H9 (cell line): ENCODE data around the gene RSPO1. TPM values are rescaled to one million over a fixed set of nuclear protein-coding genes. Genes with fewer than 3 reads are reported as not detected.

Experiments
- DNase-seq: peaks from one replicate; pipeline ENCODE4 v3.0.0-alpha.2; 2017
- H2AFZ ChIP-seq: one replicate; pipeline ENCODE4 v1.6.1; 2013; ENCODE audit warnings: mild to moderate bottlenecking, low read length, control low read depth, moderate library complexity
- H2AK5ac ChIP-seq: 2 replicates; pipeline ENCODE4 v1.6.1; 2013; ENCODE audit warnings: low read length, control low read depth, mixed read lengths; ENCODE audit not compliant: insufficient read length
- H2BK120ac ChIP-seq: one replicate; pipeline ENCODE4 v1.6.1; 2013; ENCODE audit warnings: low read depth, mild to moderate bottlenecking, low read length, control low read depth, inconsistent platforms; ENCODE audit not compliant: poor library complexity, severe bottlenecking
- H2BK12ac ChIP-seq: 2 replicates; pipeline ENCODE4 v1.6.1; 2013; ENCODE audit warnings: low read length, control low read depth, mixed read lengths, low read depth; ENCODE audit not compliant: insufficient read length
- H2BK15ac ChIP-seq: 2 replicates; pipeline ENCODE4 v1.6.1; 2013; ENCODE audit warnings: low read depth, low read length, control low read depth
- H2BK20ac ChIP-seq: one replicate; pipeline ENCODE4 v1.6.1; 2013; ENCODE audit warnings: low read depth, mild to moderate bottlenecking, low read length, control low read depth, inconsistent platforms; ENCODE audit not compliant: poor library complexity, severe bottlenecking
- H2BK5ac ChIP-seq: 2 replicates; pipeline ENCODE4 v1.6.1; 2013; ENCODE audit warnings: low read length, control low read depth, mixed read lengths; ENCODE audit not compliant: insufficient read length
- H3K14ac ChIP-seq: 2 replicates; pipeline ENCODE4 v1.6.1; 2013; ENCODE audit warnings: low read length, control low read depth; ENCODE audit not compliant: insufficient read depth
- H3K18ac ChIP-seq: 2 replicates; pipeline ENCODE4 v1.6.1; 2013; ENCODE audit warnings: low read depth, mild to moderate bottlenecking, mixed read lengths, low read length, control low read depth; ENCODE audit not compliant: insufficient read length
- H3K23ac ChIP-seq: 2 replicates; pipeline ENCODE4 v1.6.1; 2013; ENCODE audit warnings: low read length, control low read depth, mixed read lengths, low read depth; ENCODE audit not compliant: insufficient read length
- H3K23me2 ChIP-seq: 2 replicates; pipeline ENCODE4 v1.6.1; 2013; ENCODE audit warnings: low read depth, mild to moderate bottlenecking, mixed read lengths, low read length, control low read depth; ENCODE audit not compliant: insufficient read length, poor library complexity, severe bottlenecking
- H3K27ac ChIP-seq: 2 replicates; pipeline ENCODE4 v1.5.1; 2013; ENCODE audit warnings: low read length, control low read depth, mixed read lengths, low read depth; ENCODE audit not compliant: insufficient read length
- H3K27me3 ChIP-seq: 2 replicates; pipeline ENCODE4 v1.6.1; 2013; ENCODE audit warnings: low read length, control low read depth, inconsistent platforms; ENCODE audit not compliant: insufficient read depth
- H3K4ac ChIP-seq: 2 replicates; pipeline ENCODE4 v1.6.1; 2013; ENCODE audit warnings: low read depth, mild to moderate bottlenecking, control low read depth, inconsistent platforms, low read length, moderate library complexity
- H3K4me1 ChIP-seq: 2 replicates; pipeline ENCODE4 v1.6.1; 2013; ENCODE audit warnings: low read length, control low read depth, inconsistent platforms; ENCODE audit not compliant: insufficient read depth
- H3K4me2 ChIP-seq: 2 replicates; pipeline ENCODE4 v1.6.1; 2013; ENCODE audit warnings: low read length, control low read depth, mixed read lengths; ENCODE audit not compliant: insufficient read length, insufficient read depth
- H3K56ac ChIP-seq: 2 replicates; pipeline ENCODE4 v1.6.1; 2013; ENCODE audit warnings: low read depth, mild to moderate bottlenecking, mixed read lengths, low read length, control low read depth; ENCODE audit not compliant: insufficient read length
- H3K79me1 ChIP-seq: 2 replicates; pipeline ENCODE4 v1.6.1; 2013; ENCODE audit warnings: low read depth, mild to moderate bottlenecking, moderate library complexity, low read length, control low read depth, inconsistent platforms; ENCODE audit not compliant: insufficient read depth, poor library complexity, severe bottlenecking
- H3K79me2 ChIP-seq: 2 replicates; pipeline ENCODE4 v1.6.1; 2013; ENCODE audit warnings: low read length, control low read depth, inconsistent platforms; ENCODE audit not compliant: insufficient read depth
- H3K9ac ChIP-seq: 2 replicates; pipeline ENCODE4 v1.6.1; 2013; ENCODE audit warnings: low read length, control low read depth, mixed read lengths; ENCODE audit not compliant: insufficient read length; ENCODE audit errors: extremely low read depth
- H3K9me3 ChIP-seq: one replicate; pipeline ENCODE4 v1.6.1; 2013; ENCODE audit warnings: low read depth, low read length, inconsistent platforms; ENCODE audit not compliant: control insufficient read depth
- H3T11ph ChIP-seq: one replicate; pipeline ENCODE4 v1.6.1; 2013; ENCODE audit warnings: mild to moderate bottlenecking, low read length, control low read depth, inconsistent platforms
- H4K20me1 ChIP-seq: one replicate; pipeline ENCODE4 v1.6.1; 2013; ENCODE audit not compliant: control insufficient read depth, insufficient read length, insufficient read depth
- H4K5ac ChIP-seq: 2 replicates; pipeline ENCODE4 v1.6.1; 2013; ENCODE audit warnings: low read depth, mild to moderate bottlenecking, mixed read lengths, low read length, control low read depth; ENCODE audit not compliant: insufficient read length
- H4K8ac ChIP-seq: replicated peaks from 2 replicates; pipeline ENCODE4 v1.6.1; 2013; ENCODE audit warnings: low read length, control low read depth, mixed read lengths, low read depth; ENCODE audit not compliant: insufficient read length
- H4K91ac ChIP-seq: 2 replicates; pipeline ENCODE4 v1.6.1; 2013; ENCODE audit warnings: low read depth, mild to moderate bottlenecking, moderate library complexity, mixed read lengths, low read length, control low read depth; ENCODE audit not compliant: insufficient read length
- H3K27ac Mint-ChIP-seq, 3 experiments: 2 replicates in 2 of 3; 3 replicates in 1 of 3; pipeline ENCODE4 v1.8.0; 2020 to 2021; ENCODE audit warnings: mixed read lengths in 3 of 3, mild to moderate bottlenecking in 1 of 3, moderate library complexity in 1 of 3
- H3K27me3 Mint-ChIP-seq: 2 replicates; pipeline ENCODE4 v1.8.0; 2021; ENCODE audit warnings: low read depth, mild to moderate bottlenecking, moderate library complexity, mixed read lengths
- H3K36me3 Mint-ChIP-seq, 3 experiments: 2 replicates in 2 of 3; 3 replicates in 1 of 3; pipeline ENCODE4 v1.8.0; 2020 to 2021; ENCODE audit warnings: low read depth in 3 of 3, mixed read lengths in 3 of 3; ENCODE audit not compliant: insufficient read depth in 1 of 3
- H3K4me1 Mint-ChIP-seq, 2 experiments: 2 replicates each; pipeline ENCODE4 v1.8.0; 2020; ENCODE audit warnings: mixed read lengths in 2 of 2
- H3K4me3 Mint-ChIP-seq, 2 experiments: 2 replicates in 1 of 2; 3 replicates in 1 of 2; pipeline ENCODE4 v1.8.0; 2020 to 2021; ENCODE audit warnings: mild to moderate bottlenecking in 2 of 2, mixed read lengths in 2 of 2, moderate library complexity in 1 of 2
- H3K9me3 Mint-ChIP-seq, 2 experiments: 2 replicates in 1 of 2; 3 replicates in 1 of 2; pipeline ENCODE4 v1.8.0; 2020; ENCODE audit warnings: mild to moderate bottlenecking in 2 of 2, mixed read lengths in 2 of 2, moderate library complexity in 1 of 2
- CTCF ChIP-seq: fragments of 200-600 bp; sonication (generic); conservative IDR thresholded peaks from 3 replicates; pipeline ENCODE4 v1.8.0; 2021; ENCODE audit warnings: antibody characterized with exemption, mild to moderate bottlenecking
- WGBS: extraction: QIAGEN DNeasy Blood & Tissue Kit; methylation state at CpG from one replicate; pipeline ENCODE4 v1.1.7; 2013; ENCODE audit warnings: missing lambda C conversion rate, low lambda C conversion rate, mixed read lengths; ENCODE audit not compliant: insufficient read length; ENCODE audit errors: extremely low coverage; 5-methylcytosine and 5-hydroxymethylcytosine counted together
- total RNA-seq: library from RNA; stranded (reverse); gene quantifications from 2 replicates; pipeline ENCODE4 v1.2.1, GENCODE V29; 2021

The RSPO1 gene
- total RNA-seq, 1 experiment from 2014 or later = 0.35 TPM

- no CpG with 5 or more reads among the region's 5 CpGs for WGBS
- peaks cover 38% of the 10 kb centered on the region for H3K27me3 Mint-ChIP-seq
- Histone ChIP-seq H3K4me1 (no peaks in the 10 kb centered on the region), H4K8ac (no peak overlapping the region), H3K56ac (no peak overlapping the region), H2AK5ac (no peak overlapping the region), H2BK12ac (no peak overlapping the region), H3K4ac (no peak overlapping the region), H3K79me2 (no peaks in the 10 kb centered on the region), H2BK20ac (no peak overlapping the region), H3K23me2 (peaks cover 3% of the 10 kb centered on the region), H2BK15ac (no peak overlapping the region), H2BK5ac (no peak overlapping the region), H2BK120ac (no peak overlapping the region), H3K18ac (no peak overlapping the region), H4K5ac (no peak overlapping the region), H2AFZ (no peak overlapping the region), H4K20me1 (no peaks in the 10 kb centered on the region), H3K79me1 (no peaks in the 10 kb centered on the region), H4K91ac (no peak overlapping the region), H3K9me3 (no peaks in the 10 kb centered on the region), H3K23ac (no peak overlapping the region), H3K4me2 (no peak overlapping the region), H3K9ac (no peak overlapping the region), H3K27ac (no peak overlapping the region), H3K27me3 (no peaks in the 10 kb centered on the region; the same call in 1 of the 2 replicates), H3K14ac (no peak overlapping the region; the same call in 1 of the 2 replicates), H3T11ph (no peak overlapping the region)
- H3K4me1 Mint-ChIP-seq = peaks cover 0 to 6% of the 10 kb centered on the region in 2 experiments; a peak in 2 of 4 replicates
- H3K9me3 Mint-ChIP-seq = no peaks in the 10 kb centered on the region
- H3K36me3 Mint-ChIP-seq = no peaks in the 10 kb centered on the region
- H3K4me3 Mint-ChIP-seq = no peak overlapping the region
- no peak overlapping the region; a peak in 1 of 7 replicates for H3K27ac Mint-ChIP-seq
- DNase-seq = no peak
- no peak for TF ChIP-seq CTCF
These were observed 15.5 kb upstream of the RSPO1 start for GRCh38 chr1:37650173-37650572.
